ENCODE measurements around the gene CNGA3.

Gene CNGA3

DNA sequence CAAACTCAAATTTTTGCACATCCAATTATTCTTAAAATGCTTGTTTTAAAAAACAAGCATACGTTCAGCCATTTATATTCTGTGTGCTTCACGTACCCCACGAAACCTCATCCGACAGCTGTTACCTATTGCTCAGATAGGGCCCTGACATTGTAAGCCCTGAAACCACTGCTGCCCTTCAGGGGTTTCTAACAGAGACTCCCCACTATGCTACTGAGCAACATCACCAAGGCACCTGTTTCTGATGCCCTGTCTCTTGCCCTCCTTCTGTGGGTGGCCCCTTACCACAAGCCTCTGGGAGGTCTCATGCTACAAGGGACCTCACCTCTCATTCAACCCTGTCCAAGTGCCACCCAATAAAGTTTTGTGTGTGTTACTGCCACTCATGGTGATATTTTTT, 18.5 kb upstream of the CNGA3 start:
- DNase-seq (ENCODE audit: low read depth in 2 of 2): no peak

DNA sequence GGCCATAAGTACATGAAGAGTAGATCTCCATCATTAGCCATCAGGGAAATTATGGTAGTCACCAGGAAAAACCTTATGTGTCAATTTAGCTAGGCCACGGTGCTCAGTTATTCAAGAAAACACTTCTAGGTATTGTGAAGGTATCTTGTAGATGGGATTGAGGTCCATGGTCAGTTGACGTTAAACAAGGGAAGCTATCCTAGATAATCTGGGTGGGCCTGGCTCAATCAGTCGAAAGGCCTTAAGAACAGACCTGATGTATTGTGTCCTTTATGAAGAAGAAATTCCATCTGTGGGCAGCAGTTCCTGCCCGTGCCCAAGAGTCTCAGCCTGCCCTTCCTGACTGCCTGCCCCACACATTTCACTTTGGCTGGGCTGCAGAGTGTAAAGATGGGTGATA, 16.7 kb upstream of the CNGA3 start:
- no peak for DNase-seq (ENCODE audit: low read depth in 2 of 2)

DNA sequence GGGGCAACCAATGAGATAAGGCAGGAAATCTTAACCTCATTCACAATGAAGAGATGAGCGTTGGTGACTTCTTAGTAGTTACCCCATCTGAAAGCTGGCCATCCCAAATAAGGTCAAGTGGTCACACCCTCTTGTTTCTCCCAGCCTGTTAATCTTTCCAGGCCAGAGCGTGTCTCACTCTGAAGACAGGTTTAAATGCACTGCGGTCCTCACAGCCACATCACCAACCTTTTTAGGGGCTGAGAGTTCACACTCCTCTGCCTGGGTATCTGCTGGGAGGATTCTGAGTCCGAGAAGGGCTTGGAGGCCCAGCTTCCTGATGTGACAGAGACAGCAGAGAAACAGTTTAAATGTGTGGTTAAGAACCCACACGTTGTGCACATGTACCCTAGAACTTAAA, 13.3 kb upstream of the CNGA3 start:
- DNase-seq (ENCODE audit: low read depth in 2 of 2): no peak

GRCh38 chr2:98333922-98334321, 12.3 kb upstream of the CNGA3 start:
- no peak for DNase-seq (ENCODE audit: low read depth in 2 of 2)

DNA sequence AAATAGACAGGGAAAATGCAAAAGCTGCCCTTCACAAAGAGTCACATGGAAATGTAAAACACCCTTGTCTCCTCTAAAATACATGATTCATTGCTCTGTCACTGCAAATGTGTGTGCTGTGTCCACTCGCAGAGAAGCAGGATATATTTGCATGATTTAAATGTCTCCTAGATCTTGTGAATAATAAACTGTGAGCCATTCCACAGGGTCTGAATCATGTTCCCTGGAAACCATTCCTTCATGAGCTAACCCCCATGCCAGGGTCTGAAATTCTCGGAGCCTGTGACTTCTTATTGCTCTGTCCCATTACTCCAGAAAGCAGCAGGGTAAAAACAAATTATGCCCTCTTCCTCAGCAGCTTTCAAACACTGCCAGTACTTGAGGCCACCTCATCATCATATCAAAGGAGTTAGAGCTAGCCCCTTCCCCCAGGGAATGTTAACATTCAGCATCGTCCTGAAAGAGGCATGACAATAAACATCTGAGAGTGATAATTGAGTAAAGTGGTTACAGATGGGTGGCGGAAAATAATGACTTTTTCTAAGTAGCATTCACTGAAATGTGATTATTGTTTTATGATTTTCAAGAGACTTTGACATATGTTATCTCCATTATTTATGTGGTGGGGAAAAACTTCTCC, 11.7 kb upstream of the CNGA3 start:
- DNase-seq (ENCODE audit: low read depth in 2 of 2): no peak

GRCh38 chr2:98335271-98335670, 11.0 kb upstream of the CNGA3 start:
- no peak for DNase-seq (ENCODE audit: low read depth in 2 of 2)

GRCh38 chr2:98341241-98341640, 5.0 kb upstream of the CNGA3 start:
- no peak for DNase-seq (ENCODE audit: low read depth in 2 of 2)

DNA sequence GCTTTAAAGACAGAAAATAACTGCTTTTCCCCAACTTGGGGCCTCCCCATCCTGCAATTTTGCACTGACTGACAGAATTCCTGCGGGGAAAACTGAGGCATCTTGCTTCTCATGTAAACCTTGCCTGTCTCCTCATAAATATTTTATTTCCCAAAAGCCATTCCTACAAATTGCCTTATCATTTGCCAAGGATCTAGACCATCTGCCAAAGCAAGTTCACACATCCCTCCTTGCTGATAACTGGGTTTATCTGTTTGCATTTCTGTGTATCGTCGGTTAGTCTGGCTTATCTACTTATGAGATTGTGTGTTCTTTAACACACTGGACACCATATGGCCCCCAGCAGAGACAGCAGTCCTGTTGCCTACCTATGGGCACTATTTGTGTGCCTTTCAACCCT, 3.0 kb upstream of the CNGA3 start:
- no peak for DNase-seq (ENCODE audit: low read depth in 2 of 2)

DNA sequence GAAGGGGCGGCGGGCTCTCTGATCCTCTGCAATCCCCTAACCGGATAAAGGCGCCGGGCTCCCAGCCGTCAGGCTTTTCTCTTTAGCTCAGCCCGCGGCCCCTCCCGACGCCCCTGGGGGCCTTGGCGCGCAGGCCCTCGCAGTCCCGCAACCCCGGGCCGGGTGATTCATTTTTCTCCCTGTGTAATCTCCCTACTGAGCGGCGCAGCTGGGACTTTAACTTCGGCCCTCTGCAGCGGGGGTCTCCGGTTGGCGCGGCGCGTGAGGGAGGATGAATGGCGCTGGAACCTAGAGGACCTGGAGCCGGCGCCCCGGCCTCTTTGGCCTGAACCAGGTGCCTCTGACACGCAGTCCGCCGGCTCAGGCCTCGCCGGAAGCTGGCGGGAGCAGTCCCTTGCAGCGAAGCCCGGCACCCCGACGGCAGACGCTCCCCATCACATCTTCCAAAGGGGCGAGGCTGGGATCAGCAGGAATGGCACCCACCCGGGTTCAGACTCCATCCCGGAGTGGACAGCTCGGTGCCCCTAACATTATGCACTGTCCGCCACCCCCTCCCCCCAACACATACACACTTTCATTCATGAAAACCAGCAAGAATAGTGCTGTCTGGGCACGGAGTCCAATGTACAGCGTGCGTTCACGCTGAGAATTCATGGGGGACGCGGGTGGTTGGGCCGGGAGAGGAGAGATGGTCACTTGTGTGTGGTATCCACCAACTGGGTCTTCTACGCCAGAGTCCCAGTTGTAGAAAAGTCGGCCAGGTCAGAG, 1.2 kb downstream of the CNGA3 start:
- DNase-seq (ENCODE audit: low read depth in 2 of 2): no peak

- DNase-seq (ENCODE audit: low read depth in 2 of 2): no peak
Measured at GRCh38 chr2:98348066-98348561, 1.9 kb downstream of the CNGA3 start.

GRCh38 chr2:98350411-98350810, 4.2 kb downstream of the CNGA3 start:
- DNase-seq (ENCODE audit: low read depth in 2 of 2): no peak

DNA sequence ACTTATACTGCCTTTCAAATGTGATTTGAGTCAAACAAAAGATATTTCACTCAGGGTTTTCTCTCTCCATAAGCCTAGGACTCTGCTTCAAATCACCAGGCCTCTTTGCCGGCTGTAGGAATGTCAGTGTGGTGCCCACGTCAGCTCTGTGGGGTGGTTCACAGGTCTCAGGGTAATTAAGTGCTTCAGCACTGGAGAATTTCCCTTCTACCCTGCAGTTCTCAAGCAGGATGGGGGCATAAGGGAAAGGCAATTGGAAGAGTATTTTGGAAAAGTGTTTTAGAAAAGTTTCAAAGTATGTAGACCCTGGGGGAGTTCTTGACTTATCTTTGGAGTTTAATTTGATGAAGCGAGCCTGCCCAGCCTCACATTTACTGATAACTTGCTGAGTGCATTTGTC, 9.6 kb downstream of the CNGA3 start:
- no peak for DNase-seq (ENCODE audit: low read depth in 2 of 2)

DNA sequence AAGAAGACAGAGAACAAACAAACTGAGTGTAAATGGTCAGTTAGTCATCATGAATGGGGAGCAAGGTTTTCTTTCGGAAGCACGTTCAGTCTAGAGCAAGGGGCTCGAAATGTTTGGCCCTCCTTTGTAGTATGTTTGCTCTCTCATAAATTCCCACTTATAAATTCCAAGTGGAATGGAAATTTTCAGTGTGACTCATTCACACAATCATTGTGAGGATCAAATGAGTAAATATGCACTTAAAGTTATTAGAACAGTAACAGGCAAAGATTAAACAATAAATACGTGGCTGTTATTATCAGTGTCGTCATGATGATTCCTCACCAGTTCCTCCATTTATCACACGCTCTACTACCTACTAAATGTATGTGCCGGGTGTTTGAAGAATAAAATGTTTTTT, 10.5 kb downstream of the CNGA3 start:
- no peak for DNase-seq (ENCODE audit: low read depth in 2 of 2)

- DNase-seq (ENCODE audit: low read depth in 2 of 2): no peak
Measured at GRCh38 chr2:98357849-98358248, 11.6 kb downstream of the CNGA3 start.

DNA sequence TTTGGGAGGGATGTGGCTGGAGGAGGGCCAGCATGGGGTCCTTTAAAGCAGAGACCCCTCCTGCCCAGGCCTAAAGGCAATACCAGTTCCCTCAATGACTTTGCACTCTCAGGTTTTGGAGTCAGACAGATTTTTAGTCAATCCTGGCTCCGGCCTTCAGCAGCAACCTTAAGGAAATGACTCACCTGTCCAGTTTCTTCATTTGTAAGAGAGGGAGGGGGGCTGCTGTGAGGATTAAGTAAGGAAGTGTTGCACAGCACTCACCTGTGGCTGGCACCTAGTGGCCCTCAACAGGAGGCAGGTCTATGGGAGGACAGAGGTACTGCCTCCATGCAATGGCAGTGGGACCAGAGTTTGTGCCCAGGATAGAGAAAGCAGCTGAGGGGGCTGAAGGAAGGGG, 13.7 kb downstream of the CNGA3 start:
- DNase-seq (ENCODE audit: low read depth in 2 of 2): no peak

GRCh38 chr2:98367721-98368120, 21.5 kb downstream of the CNGA3 start:
- DNase-seq (ENCODE audit: low read depth in 2 of 2): no peak

GRCh38 chr2:98369710-98370239, 23.5 kb downstream of the CNGA3 start:
- DNase-seq (ENCODE audit: low read depth in 2 of 2): no peak

DNA sequence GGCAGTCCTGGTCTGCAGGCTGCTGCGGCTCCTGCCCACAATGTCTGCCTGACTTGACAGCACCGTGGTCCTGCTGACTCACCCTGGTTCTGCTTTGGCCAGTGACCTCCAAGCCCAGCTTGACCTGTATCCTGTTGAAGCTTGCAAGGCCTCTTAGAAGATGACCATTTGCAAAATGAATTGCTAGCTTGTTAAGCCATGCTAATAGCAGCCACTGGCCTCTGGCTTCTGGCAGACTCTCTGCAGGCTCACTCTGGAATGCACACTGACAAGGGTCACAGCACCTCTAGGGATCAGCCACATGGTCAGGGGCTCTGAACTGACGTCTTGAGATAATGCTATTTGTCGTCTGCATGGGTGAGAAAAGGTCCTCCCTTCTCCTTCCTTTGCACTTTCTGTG, 25.9 kb downstream of the CNGA3 start:
- DNase-seq (ENCODE audit: low read depth in 2 of 2): no peak

- no peak for DNase-seq (ENCODE audit: low read depth in 2 of 2)
Measured at GRCh38 chr2:98372579-98372978, 26.3 kb downstream of the CNGA3 start.

DNA sequence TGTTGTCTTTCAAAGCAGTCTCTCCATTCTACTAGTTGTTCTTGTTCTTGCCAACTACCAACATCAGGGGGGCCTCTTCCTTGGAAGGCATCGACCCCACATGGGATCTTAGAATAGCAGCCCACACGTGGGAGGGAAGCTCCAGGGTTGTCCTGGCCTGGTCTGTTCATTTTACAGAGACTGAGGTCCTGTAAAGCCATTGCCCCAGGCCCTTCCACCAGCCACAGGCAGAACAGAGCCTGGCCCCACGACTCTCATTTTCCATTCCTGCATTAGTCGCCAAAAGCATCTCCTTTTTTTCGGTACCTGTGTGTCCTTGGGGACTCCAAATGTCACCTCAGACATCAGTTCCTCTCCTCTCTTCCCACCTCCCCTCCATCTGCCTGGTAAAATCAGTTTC, 28.0 kb downstream of the CNGA3 start:
- no peak for DNase-seq (ENCODE audit: low read depth in 2 of 2)

DNA sequence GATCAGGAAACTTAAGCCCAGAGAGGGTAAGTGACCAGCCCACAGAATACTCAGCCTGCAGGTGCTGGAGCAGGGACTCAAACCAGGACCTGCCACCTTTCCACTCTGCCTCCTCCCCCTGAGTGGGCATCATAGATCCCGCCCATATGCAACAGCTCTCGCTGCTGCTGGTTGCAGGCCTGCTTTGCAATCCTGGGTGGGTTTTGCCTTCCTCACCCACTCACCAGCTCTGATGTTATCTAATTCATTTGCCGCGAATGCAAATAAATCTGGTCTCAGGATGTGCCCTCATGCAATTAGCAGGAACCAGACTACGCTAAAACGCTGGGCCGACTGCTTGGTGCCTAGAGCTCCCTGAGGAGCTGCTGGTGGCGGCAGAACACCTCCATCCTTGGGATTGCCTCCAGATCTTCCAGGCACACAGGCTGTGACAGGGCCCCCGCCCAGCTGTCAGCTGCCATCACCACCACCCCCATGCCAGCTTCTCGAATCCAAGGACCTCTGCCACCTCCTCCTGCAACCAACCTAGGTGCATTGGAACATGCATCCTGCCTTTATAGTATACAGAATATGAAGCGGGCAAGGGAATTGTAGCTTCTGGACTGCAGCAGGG, 28.8 kb downstream of the CNGA3 start:
- DNase-seq (ENCODE audit: low read depth in 2 of 2): no peak

GRCh38 chr2:98376301-98376910, 30.1 kb downstream of the CNGA3 start:
- DNase-seq (ENCODE audit: low read depth in 2 of 2): no peak
